Head of caudate nucleus (tissue), 42 donors: ENCODE measurements around the gene RHOH.
"Not testable (repeated sequence)": the region's sequence is repeated elsewhere in the genome, so short reads cannot be mapped to it uniquely, and the experiment has no call there.

Source experiments
- DNase-seq, 42 donors: peaks; one replicate each; pipeline versions ENCODE4 v3.0.0 to v3.0.0-alpha.2; 2020 to 2021; ENCODE audit warnings: mixed read lengths in 7 of 42
- intact Hi-C: fragments of 100-400 bp; cut with DNase I; formaldehyde crosslinking; loops from one replicate; pipeline ENCODE4 v1.15.0; 2022

RHOH gene

GRCh38 chr4:40196724-40197281 is at the start of gene RHOH:
Gene RHOH, plus strand, starts transcription at chr4:40197031. Its CDS starts 46,356 bp downstream, at chr4:40243387.
- no peak for DNase-seq
- intact Hi-C loops = no loop called here

- DNase-seq, intact Hi-C loops: not testable (repeated sequence)
Measured at GRCh38 chr4:40147490-40147889, 49.3 kb upstream of the RHOH start.

GRCh38 chr4:40149960-40150385 is 46.9 kb upstream of the RHOH start:
- intact Hi-C loops = loop anchor here (5.0 kb wide), 1 partner anchor 157 kb away; no protein-coding TSS in a partner anchor
- peak in 35 of 42 donors; percentile 15 to 83 (median 48) for DNase-seq

- DNase-seq = no peak
- intact Hi-C loops = loop anchor here (5.0 kb wide), 1 partner anchor 156 kb away; no protein-coding TSS in a partner anchor
Measured at GRCh38 chr4:40150932-40151331, 45.9 kb upstream of the RHOH start.

GRCh38 chr4:40152637-40153036 is 44.2 kb upstream of the RHOH start:
- DNase-seq = no peak
- intact Hi-C loops = loop anchor here (5.0 kb wide), 1 partner anchor 155 kb away; no protein-coding TSS in a partner anchor

GRCh38 chr4:40157436-40157835 is 39.4 kb upstream of the RHOH start:
- no peak for DNase-seq
- intact Hi-C loops = no loop called here

GRCh38 chr4:40160258-40160657 is 36.6 kb upstream of the RHOH start:
- DNase-seq = no peak
- intact Hi-C loops = no loop called here

- intact Hi-C loops = no loop called here
- no peak for DNase-seq
Measured at GRCh38 chr4:40164459-40164858, 32.4 kb upstream of the RHOH start.

- intact Hi-C loops = no loop called here
- no peak for DNase-seq
Measured at GRCh38 chr4:40165916-40166315, 30.9 kb upstream of the RHOH start.

GRCh38 chr4:40168070-40168469 is 28.8 kb upstream of the RHOH start:
- no peak for DNase-seq
- intact Hi-C loops = no loop called here

GRCh38 chr4:40170588-40170987 is 26.2 kb upstream of the RHOH start:
- no peak for DNase-seq
- intact Hi-C loops = no loop called here

GRCh38 chr4:40173470-40173875 is 23.4 kb upstream of the RHOH start:
- intact Hi-C loops = no loop called here
- no peak for DNase-seq

GRCh38 chr4:40176602-40177001 is 20.2 kb upstream of the RHOH start:
- no peak for DNase-seq
- intact Hi-C loops = no loop called here

- DNase-seq = no peak
- intact Hi-C loops = no loop called here
Measured at GRCh38 chr4:40177591-40177990, 19.2 kb upstream of the RHOH start.

GRCh38 chr4:40178672-40179071 is 18.2 kb upstream of the RHOH start:
- no peak for DNase-seq
- intact Hi-C loops = no loop called here

- no peak for DNase-seq
- intact Hi-C loops = no loop called here
Measured at GRCh38 chr4:40179360-40179759, 17.5 kb upstream of the RHOH start.

- intact Hi-C loops = no loop called here
- DNase-seq = no peak
Measured at GRCh38 chr4:40180356-40180755, 16.5 kb upstream of the RHOH start.

GRCh38 chr4:40182001-40182400 is 14.8 kb upstream of the RHOH start:
- intact Hi-C loops = no loop called here
- no peak for DNase-seq

GRCh38 chr4:40182954-40183353 is 13.9 kb upstream of the RHOH start:
- no peak for DNase-seq
- intact Hi-C loops = no loop called here

GRCh38 chr4:40183615-40184411 is 13.0 kb upstream of the RHOH start:
- DNase-seq = peak in 1 of 42 donors; percentile 20
- intact Hi-C loops = no loop called here
